ENCODE measurements around the gene PLCG1. TPM values are rescaled to one million over a fixed set of nuclear protein-coding genes. Genes with fewer than 3 reads are reported as not detected.

Gene PLCG1
- total RNA-seq, 1 experiment from 2014 or later: 45.6 TPM

- Histone ChIP-seq H3K4me2 (ENCODE audit: low read length) (no peak overlapping the region), H3K9me3 (ENCODE audit: control insufficient read depth in 1 of 2, insufficient read depth in 1 of 2, low read depth in 1 of 2, low read length in 2 of 2) (no peaks in the 10 kb centered on the region), H3K27me3 (ENCODE audit: insufficient read depth, low read length) (no peaks in the 10 kb centered on the region), H3K9me2 (ENCODE audit: insufficient read depth) (no peaks in the 10 kb centered on the region), H3K4me1 (ENCODE audit: control insufficient read depth in 1 of 2, insufficient read depth in 2 of 2, low read length in 2 of 2) (no peaks in the 10 kb centered on the region), H3K9ac (ENCODE audit: low read length) (no peak overlapping the region), H2AFZ (ENCODE audit: low read depth, low read length, poor library complexity, severe bottlenecking) (no peak overlapping the region), H3K79me2 (ENCODE audit: insufficient read depth, low read length) (no peaks in the 10 kb centered on the region), H3K36me3 (ENCODE audit: control insufficient read depth in 1 of 2, insufficient read depth in 2 of 2, low read length in 2 of 2) (peaks cover 28 to 45% of the 10 kb centered on the region in 2 experiments), H3K4me3 (replicated peaks in 1 of 2; ENCODE audit: low read depth in 1 of 2, low read length in 2 of 2) (no peak overlapping the region), H3K27ac (ENCODE audit: low read depth, low read length) (no peak overlapping the region), H4K20me1 (ENCODE audit: insufficient read depth) (peaks cover 3% of the 10 kb centered on the region; the same call in 1 of the 2 replicates)
- no peak for ATAC-seq
- 0 out of 2 replicates have a peak, but pooled peaks have one; percentile 4 for TF ChIP-seq JUND (IDR thresholded peaks at IDR 0.05)
- no peak for TF ChIP-seq RAD21 (IDR thresholded peaks at IDR 0.05; ENCODE audit: low read depth)
- peak; percentile 60 for TF ChIP-seq POLR2AphosphoS5 (IDR thresholded peaks at IDR 0.05; ENCODE audit: low read depth, low read length)
- CTCF ChIA-PET: interaction anchor here (1.2 to 3.0 kb wide), 2 partner anchors 7 to 9 kb away, joined by 3 to 10 read pairs; no protein-coding TSS in a partner anchor
- no peak for DNase-seq (ENCODE audit: low read depth, low spot score)
- RAD21 ChIA-PET (ENCODE audit: low non-redundant PET in 1 of 2, low total read pairs in 2 of 2, uncharacterized antibody in 2 of 2, unreplicated experiment in 2 of 2): no interaction called here
- intact Hi-C loops (cut with micrococcal nuclease): no loop called here
- POLR2A ChIA-PET: no interaction called here
- BruUV-seq (replicated peaks): no TSS peak
These were observed 11.5 kb upstream of the PLCG1 start for GRCh38 chr20:41125530-41126457.

- no peak overlapping the region for H2AFZ ChIP-seq (ENCODE audit: low read depth, low read length, poor library complexity, severe bottlenecking)
- BruUV-seq (replicated peaks): no TSS peak
- H3K9me2 ChIP-seq (ENCODE audit: insufficient read depth): no peaks in the 10 kb centered on the region
- POLR2A ChIA-PET: no interaction called here
- no peak overlapping the region for H3K27ac ChIP-seq (ENCODE audit: low read depth, low read length)
- H3K4me2 ChIP-seq (ENCODE audit: low read length): no peak overlapping the region
- H3K27me3 ChIP-seq (ENCODE audit: insufficient read depth, low read length): no peaks in the 10 kb centered on the region
- ATAC-seq (peak; percentile 15; the same call in 1 of the 2 replicates), DNase-seq (ENCODE audit: low read depth, low spot score) (no peak)
- RAD21 ChIA-PET (ENCODE audit: low non-redundant PET in 1 of 2, low total read pairs in 2 of 2, uncharacterized antibody in 2 of 2, unreplicated experiment in 2 of 2): no interaction called here
- H3K79me2 ChIP-seq (ENCODE audit: insufficient read depth, low read length): no peaks in the 10 kb centered on the region
- H3K9me3 ChIP-seq (ENCODE audit: control insufficient read depth in 1 of 2, insufficient read depth in 1 of 2, low read depth in 1 of 2, low read length in 2 of 2): no peaks in the 10 kb centered on the region
- H3K36me3 ChIP-seq (ENCODE audit: control insufficient read depth in 1 of 2, insufficient read depth in 2 of 2, low read length in 2 of 2): peaks cover 21 to 36% of the 10 kb centered on the region in 2 experiments
- H3K4me1 ChIP-seq (ENCODE audit: control insufficient read depth in 1 of 2, insufficient read depth in 2 of 2, low read length in 2 of 2): no peaks in the 10 kb centered on the region
- CTCF ChIA-PET: interaction anchor here (1.0 to 3.0 kb wide), 2 partner anchors 8 to 10 kb away, joined by 4 to 10 read pairs; no protein-coding TSS in a partner anchor
- peaks cover 3% of the 10 kb centered on the region; the same call in 1 of the 2 replicates for H4K20me1 ChIP-seq (ENCODE audit: insufficient read depth)
- H3K9ac ChIP-seq (ENCODE audit: low read length): no peak overlapping the region
- no peak overlapping the region for H3K4me3 ChIP-seq (replicated peaks in 1 of 2; ENCODE audit: low read depth in 1 of 2, low read length in 2 of 2)
- intact Hi-C loops (cut with micrococcal nuclease): no loop called here
- TF ChIP-seq ZBTB33 (IDR thresholded peaks at IDR 0.05; ENCODE audit: extremely low read depth, insufficient replicate concordance, low read length): no peak
- TF ChIP-seq FOSL1 (IDR thresholded peaks at IDR 0.05; ENCODE audit: low read depth): no peak
- TF ChIP-seq CBX3 (IDR thresholded peaks at IDR 0.05; ENCODE audit: low read depth): no peak
- TF ChIP-seq POLR2AphosphoS5 (IDR thresholded peaks at IDR 0.05; ENCODE audit: low read depth, low read length): no peak
- TF ChIP-seq CEBPB (IDR thresholded peaks at IDR 0.05; ENCODE audit: low read depth): no peak
- TF ChIP-seq REST (IDR thresholded peaks at IDR 0.05; ENCODE audit: low read depth): no peak
- TF ChIP-seq ZNF274 (IDR thresholded peaks at IDR 0.05; ENCODE audit: low read depth, low read length): no peak
- TF ChIP-seq SP1 (IDR thresholded peaks at IDR 0.05; ENCODE audit: low read depth): no peak
- TF ChIP-seq EGR1 (IDR thresholded peaks at IDR 0.05; ENCODE audit: low read depth): no peak
- TF ChIP-seq MAX (IDR thresholded peaks at IDR 0.05): no peak
- no peak for TF ChIP-seq RAD21 (IDR thresholded peaks at IDR 0.05; ENCODE audit: low read depth)
- no peak for TF ChIP-seq YY1 (IDR thresholded peaks at IDR 0.05; ENCODE audit: extremely low read depth, insufficient replicate concordance, low read depth, low read length)
These were observed 10.6 kb upstream of the PLCG1 start for GRCh38 chr20:41126719-41127118.
